Suppressor macrophage treated with lipopolysaccharide for 4 hours (primary cell): ENCODE data around the gene RGS10.

ENCODE experiments used
- DNase-seq: peaks from one replicate; pipeline ENCODE4 v3.0.0-alpha.2; 2020

The RGS10 gene

DNA sequence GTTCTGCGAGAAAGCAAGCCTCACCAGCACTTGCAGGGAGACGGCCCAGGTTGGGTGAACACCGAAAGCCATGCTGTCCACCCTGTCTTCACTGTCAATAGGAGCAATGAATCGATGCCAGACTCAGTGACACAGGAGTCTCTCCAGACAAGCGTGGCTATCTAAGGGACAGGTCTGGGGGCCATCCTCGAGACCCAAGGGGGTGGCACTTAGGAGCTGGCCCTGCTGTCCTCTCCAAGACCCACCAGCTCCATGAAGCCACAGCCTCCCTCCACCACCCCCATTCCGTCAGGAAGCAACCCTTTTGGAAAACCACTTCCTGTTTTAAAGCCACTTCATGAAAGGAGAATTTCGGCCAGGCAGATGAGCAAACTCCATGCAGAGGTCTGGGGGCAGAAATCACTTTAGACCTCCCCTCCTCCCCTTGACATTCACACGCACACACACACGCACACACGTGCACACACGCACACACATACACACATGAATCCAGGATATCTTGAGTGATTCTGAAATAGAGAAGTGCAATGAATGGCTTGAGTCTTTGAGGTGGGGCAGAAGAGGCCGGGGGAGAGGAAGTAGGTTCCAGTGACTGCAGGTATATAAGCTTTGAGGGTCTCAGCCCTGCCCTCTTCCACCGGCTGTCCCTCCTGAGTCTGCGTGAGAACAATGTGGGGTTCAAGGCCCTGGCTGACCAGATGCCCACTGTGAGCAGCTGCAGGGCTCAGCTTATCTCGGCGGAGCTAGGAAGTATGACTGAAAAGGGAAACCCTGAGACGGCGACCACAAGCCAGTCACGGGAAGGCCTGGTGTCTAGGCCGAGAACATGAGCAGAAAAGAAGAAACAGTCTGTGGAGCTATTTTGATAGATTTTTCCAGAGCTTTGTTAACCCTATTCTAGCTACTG, 25.0 kb downstream of the RGS10 start:
- peak; percentile 71 for DNase-seq

DNA sequence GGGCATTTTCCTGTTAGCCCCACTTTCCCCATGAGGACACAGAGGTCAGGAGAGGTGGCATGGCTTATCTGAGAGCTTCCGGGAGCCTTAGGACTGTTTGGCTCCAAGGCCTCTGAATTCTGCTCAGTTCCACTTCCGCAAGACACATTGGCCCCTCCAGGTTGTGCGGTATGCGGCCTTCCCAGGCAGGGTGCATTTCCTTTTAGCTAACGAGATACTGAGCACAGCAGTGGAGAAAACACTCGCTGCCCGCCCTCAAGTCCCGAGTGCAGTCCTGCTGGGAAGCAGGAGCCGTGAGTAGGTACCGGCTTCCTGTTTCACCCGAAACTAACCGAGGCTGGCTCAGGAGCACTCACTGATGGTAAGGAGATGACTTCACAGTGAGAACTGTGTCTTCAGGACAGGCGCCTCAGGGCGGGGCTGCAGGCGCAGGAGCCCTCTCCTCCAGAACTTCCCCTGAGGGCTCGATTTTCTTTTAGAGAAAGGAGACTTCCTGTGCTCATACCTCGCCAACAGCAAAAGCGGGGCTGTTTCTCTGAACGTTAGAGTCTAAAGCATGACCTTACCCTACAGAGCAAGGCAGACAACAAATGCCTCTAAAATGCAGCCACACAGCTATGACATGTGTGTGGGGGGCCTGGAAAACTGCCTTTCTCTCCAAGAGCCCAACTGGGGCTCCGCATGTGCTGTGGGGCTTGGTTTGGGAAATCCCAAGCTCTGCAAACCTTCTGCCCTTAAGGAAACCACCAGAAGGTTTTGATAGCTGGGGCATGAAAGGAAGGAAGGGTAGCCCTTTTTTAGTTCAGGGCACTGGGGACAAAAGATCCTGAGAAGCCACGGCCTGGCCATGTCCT, 25.9 kb downstream of the RGS10 start:
- peak; percentile 87 for DNase-seq

DNA sequence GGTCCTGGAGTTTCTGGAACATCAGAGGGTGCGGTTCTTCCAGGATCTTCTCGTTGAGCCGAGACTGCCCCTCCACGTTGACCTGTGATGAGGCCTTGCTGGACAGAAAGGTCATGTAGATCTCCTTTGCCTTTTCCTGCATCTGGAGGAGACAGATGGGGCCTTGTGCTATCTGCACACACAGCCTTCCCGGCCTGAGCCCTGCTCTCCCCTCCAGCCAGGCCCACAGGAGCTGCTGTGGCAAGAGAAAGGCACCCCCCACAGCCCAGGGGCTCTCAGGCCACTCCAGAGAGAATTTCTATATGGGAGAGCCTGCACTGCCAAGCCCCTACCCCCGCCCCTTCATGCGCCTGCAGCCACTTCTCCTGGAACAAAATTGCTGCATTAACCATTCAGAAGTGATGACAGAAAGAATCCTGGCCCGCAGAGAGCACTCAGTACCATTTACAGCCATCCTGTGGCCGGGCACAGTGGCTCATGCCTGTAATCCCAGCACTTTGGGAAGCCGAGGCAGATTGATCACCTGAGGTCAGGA, 26.9 kb downstream of the RGS10 start:
- no peak for DNase-seq

DNA sequence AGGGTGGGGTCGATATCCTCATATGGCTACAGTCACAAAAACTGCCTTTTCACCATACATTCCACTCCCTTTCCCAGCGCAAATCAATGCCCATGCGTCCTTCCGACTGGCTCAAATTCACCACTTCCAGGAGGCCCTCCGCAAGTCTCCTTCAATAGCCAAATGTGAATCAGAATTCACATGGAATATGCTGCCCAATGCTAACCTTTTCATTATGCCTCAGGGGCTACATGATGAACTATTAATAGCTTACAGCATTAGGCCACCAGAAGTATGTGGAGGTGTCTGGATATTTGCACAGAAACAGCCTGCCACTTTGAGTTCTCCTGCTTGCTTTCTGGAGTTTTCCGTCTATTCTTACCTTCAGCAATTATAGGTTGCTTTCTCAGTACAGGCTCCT, 27.7 kb downstream of the RGS10 start:
- DNase-seq, result no peak

DNA sequence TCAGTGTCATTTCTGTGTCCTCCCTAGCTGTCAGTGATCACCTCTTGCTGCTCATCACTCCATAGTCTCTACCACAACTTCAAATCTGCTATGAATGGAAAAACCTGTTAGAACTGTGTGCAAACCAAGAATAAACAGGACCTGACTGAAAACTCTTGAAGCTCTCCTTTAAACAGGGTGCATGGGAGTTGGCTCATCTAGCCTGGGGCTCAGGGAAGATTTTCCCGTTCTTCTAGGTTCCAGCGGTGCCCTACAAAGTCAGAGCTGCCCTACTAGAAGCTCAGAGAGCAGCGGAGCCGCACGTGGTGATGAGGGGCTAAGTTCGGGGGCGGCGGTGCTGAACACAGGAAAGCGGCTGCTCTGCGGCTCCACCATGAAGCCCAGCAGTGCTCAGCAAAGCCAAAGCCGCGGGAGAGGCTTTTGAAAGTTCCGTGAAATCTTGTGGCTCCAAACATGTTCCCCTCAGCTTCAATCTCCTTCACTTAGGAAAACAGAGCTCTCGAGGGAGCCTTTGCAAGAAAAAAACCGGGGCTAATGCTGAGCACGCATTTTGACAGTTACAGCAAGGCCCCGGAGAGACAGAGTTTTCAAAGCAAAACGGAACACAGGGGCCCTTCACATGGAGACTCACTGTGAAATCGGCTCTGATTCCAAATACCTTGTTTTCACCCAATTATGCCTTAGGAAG, 30.5 kb downstream of the RGS10 start:
- no peak for DNase-seq

DNA sequence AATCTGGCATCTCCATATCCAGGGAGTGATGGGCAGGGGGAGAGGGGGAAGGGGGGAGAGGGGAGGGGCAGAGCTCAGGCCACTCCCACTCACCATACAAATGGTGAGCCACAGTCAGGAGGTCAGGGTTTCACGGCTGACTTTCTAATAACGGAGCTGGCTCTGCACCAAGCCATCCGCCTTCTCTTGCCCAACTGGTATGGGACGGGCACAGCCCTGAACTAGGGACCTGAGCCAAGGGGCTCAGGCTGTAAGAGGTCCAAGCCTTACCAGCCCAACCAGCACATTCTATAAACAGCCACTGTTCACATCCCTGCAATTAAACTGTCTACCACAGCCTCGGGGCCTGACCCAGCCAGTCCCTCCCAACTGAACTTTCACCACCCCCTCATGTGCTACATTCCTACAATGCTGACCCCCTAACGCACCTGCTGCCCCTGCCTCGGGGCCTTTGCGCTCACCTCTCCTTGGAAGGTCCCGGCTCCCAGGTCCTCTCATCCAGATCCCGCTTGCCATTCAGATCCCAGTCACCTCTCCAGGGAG, 32.5 kb downstream of the RGS10 start:
- DNase-seq, result no peak

DNA sequence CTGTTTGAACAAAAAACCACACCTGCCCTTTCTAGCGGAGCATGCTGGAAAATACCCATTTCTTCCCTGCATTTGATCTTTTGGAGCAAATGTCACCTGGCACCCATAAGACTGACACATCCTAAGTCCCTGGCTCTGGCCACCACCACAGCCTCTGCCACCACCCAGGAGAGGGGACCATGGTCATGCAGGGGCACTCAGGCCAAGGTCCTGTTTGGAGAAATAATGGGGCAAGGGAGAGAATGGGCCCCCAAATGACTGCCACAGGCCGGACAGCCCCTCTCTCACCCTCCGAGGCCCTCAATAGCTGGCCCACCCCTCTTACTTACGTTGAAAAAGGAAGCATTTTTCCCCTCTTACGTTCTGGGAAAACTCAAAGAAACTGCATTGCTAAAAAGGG, 35.4 kb downstream of the RGS10 start:
- DNase-seq, result no peak

DNA sequence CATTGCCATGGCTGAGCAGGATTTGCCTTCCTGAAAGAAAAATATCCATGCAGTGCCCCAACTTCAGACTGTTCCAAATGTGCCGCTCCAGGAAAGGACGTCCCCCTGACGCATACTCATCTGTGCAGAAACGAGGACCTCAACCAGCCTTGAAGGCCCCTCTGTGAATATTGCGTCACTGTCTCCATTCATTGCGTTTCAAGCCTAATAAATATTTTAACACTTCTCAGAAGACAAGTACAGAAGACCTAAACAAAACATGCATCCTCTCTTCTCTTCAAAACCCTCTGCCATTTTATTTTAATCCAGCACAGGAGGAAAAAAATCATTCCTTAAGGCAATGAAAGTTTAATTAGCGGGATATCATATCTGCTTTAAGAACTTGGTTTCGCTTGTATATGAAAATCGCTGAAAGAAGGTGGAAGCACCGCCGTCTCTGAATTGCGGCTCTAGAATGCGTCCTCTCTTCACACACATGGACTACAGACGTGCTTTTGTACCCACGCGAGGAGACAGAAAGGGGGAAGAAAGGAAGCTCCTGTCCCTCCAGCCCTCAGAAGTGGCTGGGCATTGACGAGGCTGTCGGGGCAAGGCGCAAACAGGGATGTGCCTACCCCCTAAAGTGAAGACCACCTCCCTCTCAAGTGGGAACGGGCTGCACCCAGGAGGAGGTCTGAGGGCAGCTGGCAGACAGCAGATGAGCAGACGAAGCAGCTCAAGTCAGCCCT, 36.8 kb downstream of the RGS10 start:
- no peak for DNase-seq

DNA sequence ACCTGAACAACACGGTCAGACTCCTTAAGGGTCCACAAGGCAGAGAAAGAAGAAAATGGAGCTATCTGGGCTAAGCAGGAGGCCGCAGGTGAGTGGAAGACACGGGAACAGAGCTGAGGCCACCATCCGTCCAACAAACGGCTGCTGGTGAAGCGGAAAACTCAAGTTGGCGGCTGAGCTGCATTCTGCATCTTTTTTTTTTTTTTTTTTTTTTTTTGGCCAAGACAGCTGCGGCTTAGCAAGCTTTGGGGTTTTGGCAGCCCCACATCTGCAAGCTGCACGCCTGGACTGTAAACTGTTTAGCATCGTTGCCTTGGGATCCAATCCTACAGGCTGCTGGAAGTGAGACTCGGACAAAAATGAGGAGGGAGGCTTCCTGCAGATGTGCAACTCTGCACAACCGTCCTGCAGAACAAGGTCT, 37.4 kb downstream of the RGS10 start:
- DNase-seq, result no peak

DNA sequence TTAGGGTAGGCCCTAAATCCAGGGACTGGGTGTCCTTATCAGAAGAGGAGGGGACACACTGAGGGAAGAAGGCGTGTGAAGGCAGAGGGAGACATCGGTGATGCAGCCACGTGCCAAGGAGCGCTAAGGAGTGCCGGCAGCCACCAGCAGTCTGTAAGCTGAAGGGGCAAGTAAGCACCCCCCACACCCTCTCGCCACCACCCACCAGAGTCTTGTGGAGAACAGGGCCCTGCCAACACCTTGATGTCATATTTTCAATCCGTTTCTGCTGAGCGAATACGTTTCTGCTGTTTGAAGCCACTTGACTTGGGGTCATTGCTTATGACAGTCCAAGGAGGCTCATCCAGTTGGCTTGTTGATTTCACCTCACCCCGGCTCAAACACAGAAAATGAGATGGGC, 37.9 kb downstream of the RGS10 start:
- DNase-seq, result no peak

DNA sequence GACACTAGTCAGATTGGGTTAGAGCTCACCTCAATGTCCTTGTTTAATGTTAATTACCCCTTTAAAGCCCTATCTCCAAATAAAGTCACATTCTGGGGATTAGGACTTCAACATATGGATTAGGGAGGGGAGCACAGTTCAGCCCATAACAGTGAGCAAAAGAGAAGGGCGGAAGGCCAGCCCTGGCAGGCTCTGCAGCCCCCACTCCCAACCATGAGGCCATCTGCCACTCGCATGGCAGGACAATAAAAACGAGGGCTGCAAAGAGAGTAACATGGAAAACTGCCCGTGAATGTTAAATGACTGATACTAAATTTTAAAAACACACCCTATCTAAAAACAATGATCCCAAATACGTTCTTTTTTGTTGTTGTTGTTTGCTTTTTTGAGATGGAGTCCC, 38.7 kb downstream of the RGS10 start:
- DNase-seq, result no peak

DNA sequence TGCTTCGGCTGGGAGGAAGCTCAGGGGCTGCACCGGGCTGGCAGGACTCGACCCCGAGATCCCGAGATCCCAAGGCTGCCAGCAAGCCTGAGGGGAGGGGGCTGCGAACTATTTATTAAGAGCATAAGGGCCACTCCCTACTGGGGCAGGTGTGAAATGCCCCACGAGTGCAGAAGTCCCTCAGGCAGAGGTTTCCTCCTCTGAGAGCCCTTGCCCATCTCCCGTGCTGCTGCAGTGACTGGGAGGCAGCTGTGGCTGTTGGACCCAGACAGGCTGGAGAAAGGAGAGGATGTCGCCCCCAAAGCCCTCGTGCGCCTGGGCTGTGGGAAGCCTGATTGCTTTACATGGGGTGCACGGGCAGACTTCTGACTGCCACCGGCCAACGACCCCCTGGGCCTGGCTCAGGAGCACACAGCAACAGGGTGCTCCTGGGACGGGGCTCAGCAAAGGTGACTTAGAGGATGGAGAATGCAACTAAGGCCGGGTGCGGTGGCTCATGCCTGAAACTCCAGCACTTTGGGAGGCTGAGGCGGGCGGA, 39.8 kb downstream of the RGS10 start:
- DNase-seq, result no peak

DNA sequence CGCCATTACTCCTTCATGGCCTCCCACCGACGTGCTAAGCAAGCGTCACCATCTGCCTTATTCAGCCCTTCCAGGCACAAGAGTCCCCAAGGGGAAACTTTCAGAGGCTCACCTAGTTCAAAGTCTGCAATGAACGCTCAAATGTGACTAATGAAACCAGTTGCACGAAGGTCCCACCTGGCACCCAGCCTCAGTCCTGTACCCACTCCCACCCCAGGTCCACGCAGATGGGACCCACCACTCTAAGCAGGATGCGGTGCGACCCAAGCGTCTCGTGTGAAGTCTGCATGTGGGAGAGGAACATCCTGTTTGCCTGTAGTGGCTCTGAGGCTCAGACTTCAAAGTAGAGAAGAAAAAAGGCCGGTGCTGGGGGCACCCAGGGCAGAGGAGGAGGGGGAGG, 40.3 kb downstream of the RGS10 start:
- no peak for DNase-seq

DNA sequence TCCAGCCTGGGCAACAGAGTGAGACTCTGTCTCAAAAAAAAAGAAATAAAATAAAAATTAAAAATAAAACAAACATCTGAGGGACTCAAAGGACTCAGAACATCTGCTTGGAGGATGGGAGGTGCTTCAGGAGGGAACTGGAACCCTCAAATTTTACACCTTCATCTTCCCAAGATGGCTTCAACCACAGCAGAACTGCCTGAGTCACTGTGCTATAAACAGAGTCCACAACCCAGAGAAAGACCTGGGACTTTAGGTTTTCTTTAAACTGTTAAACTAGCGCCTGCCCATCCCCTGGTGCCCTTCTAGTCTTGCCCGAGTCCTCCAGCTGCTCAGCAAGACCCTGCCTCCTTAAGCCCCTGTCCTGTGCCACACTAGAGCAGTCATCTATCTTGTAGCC, 40.8 kb downstream of the RGS10 start:
- DNase-seq, result no peak

DNA sequence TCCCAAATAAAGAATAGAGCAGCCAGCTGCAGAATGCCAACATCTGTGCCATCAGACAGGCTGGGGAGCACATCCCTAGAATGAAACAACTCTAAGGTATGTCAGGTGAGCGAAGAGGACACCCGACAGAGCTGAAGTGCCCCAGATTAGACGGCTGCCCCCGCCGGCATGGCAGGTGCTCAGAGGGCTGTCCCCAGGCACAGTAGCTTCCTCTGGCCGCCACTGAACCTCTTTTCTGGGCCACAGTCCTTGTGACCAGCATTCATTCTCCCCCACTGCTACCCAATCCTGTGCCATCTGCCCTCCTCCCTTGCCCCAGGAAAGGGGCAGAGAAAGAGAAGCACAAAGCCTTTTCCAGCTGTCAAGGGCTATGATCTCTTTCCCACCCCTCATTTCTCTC, 41.7 kb downstream of the RGS10 start:
- no peak for DNase-seq

DNA sequence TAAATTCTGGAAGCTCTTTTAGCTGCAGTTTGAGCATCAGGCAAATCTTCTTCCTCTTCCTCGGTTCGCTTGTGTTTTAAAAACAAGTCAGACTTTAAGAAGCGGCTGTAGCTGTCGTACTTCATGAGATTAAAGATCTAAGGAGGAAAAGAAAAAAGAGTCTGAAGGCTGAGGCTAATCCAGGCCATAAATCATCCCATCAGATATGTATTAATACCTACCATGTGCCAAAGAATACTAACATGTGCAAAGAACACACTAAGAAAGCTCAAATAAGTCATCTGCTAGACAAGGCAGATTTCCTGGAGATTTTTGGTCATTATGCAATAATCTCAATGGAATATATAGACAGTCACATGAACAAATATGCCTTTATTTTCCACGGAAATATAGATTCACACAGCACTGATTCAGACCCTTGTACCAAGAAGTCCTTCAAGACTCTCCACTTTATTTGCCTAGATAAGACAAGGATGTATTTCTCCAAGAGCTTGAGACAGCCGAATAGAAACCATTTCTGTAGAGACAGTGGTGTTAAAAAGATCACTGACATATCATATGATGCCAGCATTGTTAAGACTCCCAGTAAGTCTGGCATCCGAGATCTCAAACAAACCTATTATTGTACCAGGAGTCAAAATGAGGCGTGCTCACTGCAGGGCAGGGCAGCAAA, 42.3 kb downstream of the RGS10 start:
- DNase-seq, result no peak

DNA sequence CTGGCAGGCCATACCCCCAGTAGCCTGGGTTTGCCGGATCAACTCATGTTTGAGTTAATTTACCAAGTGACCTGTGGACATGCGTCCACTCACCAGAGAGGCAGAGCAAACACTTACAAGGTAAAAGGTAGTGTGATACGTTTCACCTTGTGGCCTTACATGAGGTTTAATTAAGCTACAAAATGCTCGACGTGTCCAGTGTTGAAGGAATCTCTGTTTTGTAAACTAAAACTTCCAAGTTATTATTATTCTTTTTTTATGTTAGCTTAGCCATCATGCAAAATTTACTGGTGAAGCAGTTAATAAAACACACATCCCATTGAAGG, 42.9 kb downstream of the RGS10 start:
- no peak for DNase-seq

DNA sequence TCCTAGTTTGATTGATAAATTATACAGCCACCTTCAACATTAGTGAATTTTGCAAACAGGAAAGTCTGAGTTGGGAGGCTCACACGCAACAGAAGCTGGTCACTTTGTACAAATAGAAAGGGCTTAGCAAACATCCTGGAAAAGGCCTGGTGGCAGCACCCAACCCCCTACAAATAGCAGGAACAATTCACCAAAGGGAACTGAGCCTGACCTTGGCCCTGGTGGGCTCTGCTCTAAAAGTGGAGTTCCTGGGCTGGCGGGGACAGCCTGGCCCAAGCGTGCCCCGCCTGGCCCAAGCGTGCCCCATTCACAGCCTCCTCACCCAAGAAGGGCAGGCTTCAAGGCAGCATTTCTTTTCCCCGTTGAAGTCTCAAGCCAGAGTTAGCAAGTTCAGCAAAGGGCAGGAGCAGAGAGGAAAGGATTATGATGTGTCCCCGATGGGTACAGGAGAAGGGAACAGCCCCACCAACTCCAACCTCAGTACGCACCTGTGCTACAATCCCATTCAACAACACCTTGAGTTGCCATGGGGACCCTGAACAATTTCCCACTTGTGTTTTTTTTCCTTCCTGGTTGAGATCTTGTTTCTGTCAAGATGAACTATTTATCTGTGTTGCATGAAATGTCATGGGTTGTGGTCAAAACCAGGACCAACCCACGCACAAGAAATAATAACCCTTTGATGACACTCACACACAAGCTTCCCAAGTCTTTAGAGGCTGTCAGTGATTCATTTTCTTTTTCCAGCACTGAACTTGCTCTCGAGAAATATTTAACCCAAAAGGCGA, 43.4 kb downstream of the RGS10 start:
- no peak for DNase-seq

DNA sequence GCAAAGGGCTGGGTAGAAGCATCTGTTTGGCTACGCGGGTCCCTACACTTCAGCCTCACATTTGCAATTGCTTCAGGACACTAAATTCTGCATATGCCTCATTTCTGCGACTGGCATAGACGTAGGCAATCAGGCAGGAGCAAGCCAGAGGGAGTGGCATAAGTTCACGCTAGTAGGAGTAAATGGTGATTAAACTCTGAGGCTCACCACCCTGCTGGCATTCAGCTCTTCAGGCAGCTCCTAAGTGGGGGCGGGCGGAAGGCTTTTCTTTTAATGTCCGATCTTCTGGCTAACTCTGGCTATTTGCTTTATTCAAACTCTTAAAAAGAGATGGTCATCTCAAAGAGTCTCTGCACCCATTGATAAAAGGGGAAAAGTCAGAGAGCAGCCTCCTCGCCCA, 45.3 kb downstream of the RGS10 start:
- no peak for DNase-seq

DNA sequence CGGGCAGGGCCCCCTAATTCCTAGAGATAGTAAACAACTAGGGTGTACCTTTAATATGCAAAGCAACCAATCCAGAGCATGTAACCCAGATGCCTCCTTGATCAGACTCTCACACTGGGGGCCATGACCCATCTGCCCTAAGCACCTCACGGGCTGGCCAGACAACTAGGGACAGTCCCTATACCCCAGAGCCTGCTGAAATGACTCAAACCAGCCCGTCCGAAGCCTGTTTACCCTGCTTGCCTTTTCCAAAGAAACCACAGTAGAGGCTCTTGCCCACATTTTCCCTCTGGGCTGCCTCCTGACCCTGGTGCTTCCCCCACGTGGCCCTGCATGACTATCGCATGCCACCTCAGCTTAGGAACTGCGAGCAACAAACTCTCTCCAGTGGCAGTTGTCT, 46.2 kb downstream of the RGS10 start:
- no peak for DNase-seq

DNA sequence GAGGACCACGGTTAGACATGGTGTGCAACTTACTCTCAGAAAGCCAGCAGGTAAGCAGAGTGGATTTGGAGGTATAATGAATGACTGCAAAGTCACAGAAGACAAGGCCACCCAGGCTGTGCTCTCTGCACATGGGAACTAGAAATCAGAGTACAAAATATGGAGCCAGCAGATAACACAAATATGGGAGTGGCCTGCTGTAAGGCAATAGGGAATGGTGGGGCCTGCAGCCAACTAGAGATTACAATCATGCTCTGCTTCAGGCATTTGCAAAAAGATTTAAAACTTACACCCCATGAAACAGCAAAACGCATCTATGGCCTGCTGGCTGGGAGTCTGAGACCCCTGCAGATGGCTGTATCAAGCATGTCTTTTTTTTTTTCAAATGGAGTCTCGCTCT, 47.0 kb downstream of the RGS10 start:
- DNase-seq, result no peak
